Measurements from ENCODE around the gene CELF2. TPM values are rescaled to one million over a fixed set of nuclear protein-coding genes. Genes with fewer than 3 reads are reported as not detected.

The CELF2 gene
- total RNA-seq, 2 donors from 2014 or later, result 30.2 to 34.4 TPM

DNA sequence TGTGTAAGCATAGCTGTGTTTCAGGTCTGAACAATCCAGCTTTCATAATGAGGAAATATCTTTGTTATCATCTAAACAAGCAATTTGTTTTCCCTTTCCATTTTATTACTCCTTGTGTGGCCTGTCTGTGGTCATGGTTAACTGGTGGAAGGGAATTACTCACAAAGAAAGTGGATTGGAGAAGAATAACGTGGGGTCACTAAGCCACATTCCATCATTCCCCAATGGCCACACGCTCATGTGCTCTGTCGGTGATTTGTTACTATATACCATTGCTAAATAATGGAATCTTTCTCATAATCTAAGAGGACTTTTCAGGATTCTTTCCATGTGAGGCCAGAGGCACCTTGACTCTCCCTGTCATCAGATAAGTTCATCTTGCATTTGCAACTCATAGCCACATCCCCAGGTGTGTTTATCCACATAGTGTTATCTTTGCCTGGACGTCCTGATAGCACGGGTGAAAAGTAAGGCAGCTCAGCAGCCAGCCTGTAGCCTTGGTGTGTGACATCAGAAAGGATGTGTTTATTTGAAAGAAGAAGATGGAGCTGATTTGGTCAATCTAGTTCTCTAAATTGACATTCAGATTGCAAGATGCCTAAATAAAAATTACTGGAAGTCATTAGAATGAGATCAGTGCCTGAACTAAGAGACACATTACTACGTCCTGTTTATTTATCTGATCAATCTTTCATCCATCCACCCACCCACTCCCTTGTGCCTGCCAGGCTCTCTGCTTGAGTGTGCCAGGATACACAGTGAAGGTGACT lies 128.9 kb downstream of the CELF2 start:
- Histone ChIP-seq H3K27me3 (no peaks in the 10 kb centered on the region), H3K9me3 (no peaks in the 10 kb centered on the region), H3K27ac (no peak overlapping the region), H3K36me3 (no peaks in the 10 kb centered on the region), H3K4me3 (no peak overlapping the region), H3K9ac (ENCODE audit: low read depth in 2 of 2, low read length in 2 of 2) (no peak overlapping the region), H3K4me1 (peaks cover 10% of the 10 kb centered on the region)
- no peak for DNase-seq
- intact Hi-C loops (cut with DNase I), result no loop called here
- TF ChIP-seq, protein P1, sequence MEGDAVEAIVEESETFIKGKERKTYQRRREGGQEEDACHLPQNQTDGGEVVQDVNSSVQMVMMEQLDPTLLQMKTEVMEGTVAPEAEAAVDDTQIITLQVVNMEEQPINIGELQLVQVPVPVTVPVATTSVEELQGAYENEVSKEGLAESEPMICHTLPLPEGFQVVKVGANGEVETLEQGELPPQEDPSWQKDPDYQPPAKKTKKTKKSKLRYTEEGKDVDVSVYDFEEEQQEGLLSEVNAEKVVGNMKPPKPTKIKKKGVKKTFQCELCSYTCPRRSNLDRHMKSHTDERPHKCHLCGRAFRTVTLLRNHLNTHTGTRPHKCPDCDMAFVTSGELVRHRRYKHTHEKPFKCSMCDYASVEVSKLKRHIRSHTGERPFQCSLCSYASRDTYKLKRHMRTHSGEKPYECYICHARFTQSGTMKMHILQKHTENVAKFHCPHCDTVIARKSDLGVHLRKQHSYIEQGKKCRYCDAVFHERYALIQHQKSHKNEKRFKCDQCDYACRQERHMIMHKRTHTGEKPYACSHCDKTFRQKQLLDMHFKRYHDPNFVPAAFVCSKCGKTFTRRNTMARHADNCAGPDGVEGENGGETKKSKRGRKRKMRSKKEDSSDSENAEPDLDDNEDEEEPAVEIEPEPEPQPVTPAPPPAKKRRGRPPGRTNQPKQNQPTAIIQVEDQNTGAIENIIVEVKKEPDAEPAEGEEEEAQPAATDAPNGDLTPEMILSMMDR (IDR thresholded peaks at IDR 0.05), result no peak

- no peak for DNase-seq
- Histone ChIP-seq H3K27ac (no peak overlapping the region), H3K36me3 (no peaks in the 10 kb centered on the region), H3K9ac (ENCODE audit: low read depth in 2 of 2, low read length in 2 of 2) (no peak overlapping the region), H3K9me3 (no peaks in the 10 kb centered on the region), H3K4me3 (no peak overlapping the region), H3K4me1 (peaks cover 10% of the 10 kb centered on the region), H3K27me3 (no peaks in the 10 kb centered on the region)
- intact Hi-C loops (cut with DNase I), result no loop called here
- TF ChIP-seq, protein P1 (IDR thresholded peaks at IDR 0.05), result no peak
These were observed 130.1 kb downstream of the CELF2 start for GRCh38 chr10:11147722-11148121.

GRCh38 chr10:11148142-11149028 lies 130.7 kb downstream of the CELF2 start:
- Histone ChIP-seq H3K27me3 (no peaks in the 10 kb centered on the region), H3K9ac (ENCODE audit: low read depth in 2 of 2, low read length in 2 of 2) (no peak overlapping the region), H3K4me3 (no peak overlapping the region), H3K36me3 (no peaks in the 10 kb centered on the region), H3K4me1 (peaks cover 10% of the 10 kb centered on the region), H3K9me3 (no peaks in the 10 kb centered on the region), H3K27ac (no peak overlapping the region)
- DNase-seq, result no peak
- intact Hi-C loops (cut with DNase I), result no loop called here
- TF ChIP-seq, protein P1 (IDR thresholded peaks at IDR 0.05), result no peak

DNA sequence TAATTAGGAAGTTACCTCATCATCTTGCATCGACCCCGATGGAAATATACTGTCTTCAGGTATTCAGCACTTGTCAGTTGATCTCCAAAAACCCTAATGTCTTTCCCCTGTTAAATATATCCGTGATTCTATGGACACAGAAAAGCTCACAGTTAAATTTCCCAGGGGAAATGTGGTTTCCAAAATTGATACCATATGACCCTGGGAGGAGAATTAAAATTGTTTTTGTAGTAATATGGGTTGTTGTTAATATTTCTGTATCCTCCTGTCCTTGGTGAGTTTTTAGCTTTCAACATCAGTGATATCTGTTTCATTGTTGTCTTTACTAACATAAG lies 132.1 kb downstream of the CELF2 start:
- H3K4me3 ChIP-seq, result no peak overlapping the region
- no peak for DNase-seq
- TF ChIP-seq, protein P1 (IDR thresholded peaks at IDR 0.05), result no peak
- H3K36me3 ChIP-seq, result no peaks in the 10 kb centered on the region
- no peaks in the 10 kb centered on the region for H3K9me3 ChIP-seq
- intact Hi-C loops (cut with DNase I), result no loop called here
- no peaks in the 10 kb centered on the region for H3K27me3 ChIP-seq
- H3K9ac ChIP-seq (ENCODE audit: low read depth in 2 of 2, low read length in 2 of 2), result no peak overlapping the region
- H3K4me1 ChIP-seq, result peaks cover 10% of the 10 kb centered on the region
- H3K27ac ChIP-seq, result peak overlapping the region; percentile 23

DNA sequence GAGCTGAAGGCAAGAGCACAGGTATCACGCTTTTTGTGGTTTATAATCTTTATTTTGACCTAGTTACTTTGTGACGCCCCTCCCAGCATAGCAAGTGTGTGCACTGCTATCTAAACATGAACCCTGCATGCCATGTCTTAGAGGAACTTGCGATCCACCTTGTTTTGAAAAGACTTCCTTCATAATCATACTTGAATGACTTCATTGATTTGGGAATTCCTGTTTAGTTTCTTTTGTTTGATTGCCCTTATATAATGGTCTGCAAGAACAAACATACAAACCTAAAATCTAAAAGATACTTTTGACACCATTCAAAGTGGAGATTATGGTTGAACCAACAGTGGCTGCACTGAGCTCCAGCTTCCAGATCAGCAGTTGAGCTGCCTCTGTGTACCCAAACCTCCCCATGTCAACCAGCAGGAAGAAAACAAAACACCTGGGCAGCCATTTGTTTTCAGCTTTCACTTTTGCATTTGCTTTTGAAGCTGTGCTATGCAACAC lies 132.6 kb downstream of the CELF2 start:
- Histone ChIP-seq H3K9me3 (no peaks in the 10 kb centered on the region), H3K27ac (peak overlapping the region; percentile 23), H3K4me1 (peaks cover 10% of the 10 kb centered on the region), H3K27me3 (no peaks in the 10 kb centered on the region), H3K36me3 (no peaks in the 10 kb centered on the region), H3K4me3 (no peak overlapping the region), H3K9ac (ENCODE audit: low read depth in 2 of 2, low read length in 2 of 2) (no peak overlapping the region)
- intact Hi-C loops (cut with DNase I), result no loop called here
- no peak for DNase-seq
- TF ChIP-seq, protein P1 (IDR thresholded peaks at IDR 0.05), result no peak

Data from colonic mucosa (tissue), 4 donors.